ENCODE results near the gene IQCH. TPM values are rescaled to one million over a fixed set of nuclear protein-coding genes. Genes with fewer than 3 reads are reported as not detected.
A peak's percentile ranks its signal among the peaks of the same experiment; 100 is the strongest.

The IQCH gene
- polyA plus RNA-seq, 1 donor: 0.97 TPM

DNA sequence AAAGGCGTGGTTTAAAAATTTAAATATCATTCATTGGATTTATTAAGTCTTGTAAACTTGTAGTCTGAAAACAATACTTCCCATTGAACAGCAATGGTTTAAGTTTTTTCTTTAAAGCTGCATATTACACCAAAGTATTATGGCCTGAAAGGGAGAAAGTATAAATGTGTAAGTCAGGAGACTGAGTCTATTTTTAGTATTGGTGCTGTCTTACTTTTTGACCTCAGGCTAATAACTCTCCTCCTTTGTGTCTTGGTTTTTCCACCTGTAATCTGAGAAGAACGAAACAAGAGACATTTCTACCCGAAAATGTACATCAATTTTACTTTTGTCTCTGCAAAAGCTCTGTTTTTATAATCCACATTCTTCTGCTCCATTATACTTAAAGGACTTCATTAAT lies 273.9 kb downstream of the IQCH start:
- 93% methylated on average over 2 of the region's 3 CpGs for WGBS (ENCODE audit: insufficient coverage, low lambda C conversion rate)

DNA sequence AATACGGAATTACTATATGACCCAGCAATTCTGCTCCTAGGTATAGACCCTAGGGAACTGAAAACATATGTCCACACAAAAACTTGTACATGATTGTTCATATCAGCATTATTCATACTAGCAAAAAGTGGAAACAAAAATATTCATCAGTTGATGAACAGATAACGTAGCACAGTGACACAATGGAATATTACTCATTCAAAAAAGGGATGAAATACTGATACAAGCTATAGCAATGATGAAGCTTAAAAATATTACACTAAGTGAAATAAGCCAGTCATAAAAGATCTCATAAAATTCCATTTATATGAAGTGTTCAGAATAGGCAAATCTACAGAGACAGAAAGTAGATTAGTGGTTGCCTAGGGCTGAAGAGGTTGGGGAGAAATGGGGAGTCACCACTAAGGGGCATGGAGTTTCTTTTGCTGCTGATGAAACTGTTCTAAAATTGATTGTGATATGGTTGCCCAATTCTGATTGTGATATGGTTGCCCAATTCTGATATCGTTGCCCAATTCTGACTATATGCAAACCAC lies 276.9 kb downstream of the IQCH start:
- 100% methylated on average over 1 of the region's 3 CpGs for WGBS (ENCODE audit: insufficient coverage, low lambda C conversion rate)
- no peak overlapping the region for H3K4me3 ChIP-seq (ENCODE audit: low read length)

More for the DNA sequence above, 273.9 kb downstream of the IQCH start:
- Histone ChIP-seq H3K27ac (ENCODE audit: low read length) (no peak overlapping the region), H3K4me3 (ENCODE audit: low read length) (no peak overlapping the region), H3K4me1 (ENCODE audit: control insufficient read depth, insufficient read depth, low read length) (no peaks in the 10 kb centered on the region), H3K36me3 (ENCODE audit: control insufficient read depth, insufficient read depth, low read length) (no peaks in the 10 kb centered on the region), H3K27me3 (ENCODE audit: control insufficient read depth, insufficient read depth, low read length) (no peaks in the 10 kb centered on the region), H3K9me3 (ENCODE audit: control insufficient read depth, low read depth, low read length) (no peaks in the 10 kb centered on the region)
- DNase-seq: no peak

DNA sequence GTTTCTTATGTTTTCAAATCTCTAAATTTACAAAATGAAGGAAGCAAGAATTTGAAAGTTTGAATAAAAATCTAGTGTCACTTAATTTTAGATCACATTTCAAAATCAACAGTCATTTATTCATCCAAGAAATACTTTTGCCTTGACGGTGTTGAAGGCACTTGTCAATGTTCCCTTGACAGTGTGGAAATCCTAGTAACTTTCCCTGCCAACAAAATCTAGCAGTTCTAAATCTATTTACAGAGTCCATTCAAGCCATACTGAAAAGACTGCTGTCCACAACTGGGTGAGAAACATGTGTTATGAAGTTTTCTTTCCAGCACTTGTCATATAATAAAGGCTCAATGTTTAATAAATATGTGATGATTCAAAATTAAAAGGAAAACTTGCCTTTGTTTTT lies 279.3 kb downstream of the IQCH start:
- Histone ChIP-seq H3K27me3 (ENCODE audit: control insufficient read depth, insufficient read depth, low read length) (no peaks in the 10 kb centered on the region), H3K4me1 (ENCODE audit: control insufficient read depth, insufficient read depth, low read length) (no peaks in the 10 kb centered on the region), H3K4me3 (ENCODE audit: low read length) (no peak overlapping the region), H3K36me3 (ENCODE audit: control insufficient read depth, insufficient read depth, low read length) (no peaks in the 10 kb centered on the region), H3K27ac (ENCODE audit: low read length) (no peak overlapping the region), H3K9me3 (ENCODE audit: control insufficient read depth, low read depth, low read length) (no peaks in the 10 kb centered on the region)
- DNase-seq: no peak
- no CpG with 5 or more reads among the region's 1 CpG for WGBS (ENCODE audit: insufficient coverage, low lambda C conversion rate)

More for the DNA sequence above, 276.9 kb downstream of the IQCH start:
- no peaks in the 10 kb centered on the region for H3K4me1 ChIP-seq (ENCODE audit: control insufficient read depth, insufficient read depth, low read length)
- no peaks in the 10 kb centered on the region for H3K36me3 ChIP-seq (ENCODE audit: control insufficient read depth, insufficient read depth, low read length)
- H3K27ac ChIP-seq (ENCODE audit: low read length): no peak overlapping the region
- no peaks in the 10 kb centered on the region for H3K9me3 ChIP-seq (ENCODE audit: control insufficient read depth, low read depth, low read length)
- no peaks in the 10 kb centered on the region for H3K27me3 ChIP-seq (ENCODE audit: control insufficient read depth, insufficient read depth, low read length)
- no peak for DNase-seq

DNA sequence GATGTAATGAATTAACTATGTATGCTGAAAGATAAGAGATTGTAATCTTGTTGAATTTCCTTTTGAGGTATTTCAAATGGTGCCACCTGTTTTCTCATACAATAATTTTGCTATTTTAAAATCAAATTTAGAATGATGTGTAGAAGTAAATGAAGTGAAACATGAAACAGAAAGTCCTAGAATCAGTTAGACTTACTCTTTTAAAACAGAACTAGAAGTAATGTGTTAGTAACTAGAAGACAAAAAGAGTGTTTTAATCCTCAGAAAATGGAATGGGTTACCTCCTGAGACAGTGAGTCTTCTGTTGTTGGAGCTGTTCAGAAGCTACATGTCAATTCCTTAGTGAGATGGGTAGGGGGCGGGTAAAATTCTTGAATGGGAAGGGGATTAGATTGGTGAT lies 279.8 kb downstream of the IQCH start:
- H3K9me3 ChIP-seq (ENCODE audit: control insufficient read depth, low read depth, low read length): no peaks in the 10 kb centered on the region
- WGBS (ENCODE audit: insufficient coverage, low lambda C conversion rate): no CpG with 5 or more reads among the region's 1 CpG
- DNase-seq: no peak
- no peaks in the 10 kb centered on the region for H3K36me3 ChIP-seq (ENCODE audit: control insufficient read depth, insufficient read depth, low read length)
- no peaks in the 10 kb centered on the region for H3K27me3 ChIP-seq (ENCODE audit: control insufficient read depth, insufficient read depth, low read length)
- no peak overlapping the region for H3K27ac ChIP-seq (ENCODE audit: low read length)
- no peak overlapping the region for H3K4me3 ChIP-seq (ENCODE audit: low read length)
- H3K4me1 ChIP-seq (ENCODE audit: control insufficient read depth, insufficient read depth, low read length): no peaks in the 10 kb centered on the region

DNA sequence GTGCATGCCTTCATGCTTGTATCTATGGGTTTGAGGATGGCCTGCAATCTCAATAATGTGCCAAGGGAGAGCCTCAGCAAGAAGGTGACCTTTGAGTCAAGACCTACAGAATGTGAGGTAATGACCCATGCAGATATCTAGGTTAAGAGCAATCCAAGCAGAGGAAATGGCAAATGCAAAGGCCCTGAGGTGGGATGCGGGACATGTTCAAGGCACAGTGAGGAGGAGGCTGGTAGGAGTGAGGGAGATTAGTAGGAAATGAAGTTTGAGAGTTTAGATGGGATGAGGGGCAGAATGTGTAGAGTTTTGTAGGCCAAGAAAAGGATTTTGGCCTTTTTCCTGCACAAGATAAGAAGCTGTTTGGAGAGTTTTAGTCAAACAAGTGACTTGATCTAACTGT lies 283.2 kb downstream of the IQCH start:
- no peaks in the 10 kb centered on the region for H3K4me1 ChIP-seq (ENCODE audit: control insufficient read depth, insufficient read depth, low read length)
- no peaks in the 10 kb centered on the region for H3K9me3 ChIP-seq (ENCODE audit: control insufficient read depth, low read depth, low read length)
- H3K27ac ChIP-seq (ENCODE audit: low read length): no peak overlapping the region
- no peak overlapping the region for H3K4me3 ChIP-seq (ENCODE audit: low read length)
- no peak for DNase-seq
- H3K36me3 ChIP-seq (ENCODE audit: control insufficient read depth, insufficient read depth, low read length): no peaks in the 10 kb centered on the region
- WGBS (ENCODE audit: insufficient coverage, low lambda C conversion rate): no CpG with 5 or more reads among the region's 1 CpG
- no peaks in the 10 kb centered on the region for H3K27me3 ChIP-seq (ENCODE audit: control insufficient read depth, insufficient read depth, low read length)

DNA sequence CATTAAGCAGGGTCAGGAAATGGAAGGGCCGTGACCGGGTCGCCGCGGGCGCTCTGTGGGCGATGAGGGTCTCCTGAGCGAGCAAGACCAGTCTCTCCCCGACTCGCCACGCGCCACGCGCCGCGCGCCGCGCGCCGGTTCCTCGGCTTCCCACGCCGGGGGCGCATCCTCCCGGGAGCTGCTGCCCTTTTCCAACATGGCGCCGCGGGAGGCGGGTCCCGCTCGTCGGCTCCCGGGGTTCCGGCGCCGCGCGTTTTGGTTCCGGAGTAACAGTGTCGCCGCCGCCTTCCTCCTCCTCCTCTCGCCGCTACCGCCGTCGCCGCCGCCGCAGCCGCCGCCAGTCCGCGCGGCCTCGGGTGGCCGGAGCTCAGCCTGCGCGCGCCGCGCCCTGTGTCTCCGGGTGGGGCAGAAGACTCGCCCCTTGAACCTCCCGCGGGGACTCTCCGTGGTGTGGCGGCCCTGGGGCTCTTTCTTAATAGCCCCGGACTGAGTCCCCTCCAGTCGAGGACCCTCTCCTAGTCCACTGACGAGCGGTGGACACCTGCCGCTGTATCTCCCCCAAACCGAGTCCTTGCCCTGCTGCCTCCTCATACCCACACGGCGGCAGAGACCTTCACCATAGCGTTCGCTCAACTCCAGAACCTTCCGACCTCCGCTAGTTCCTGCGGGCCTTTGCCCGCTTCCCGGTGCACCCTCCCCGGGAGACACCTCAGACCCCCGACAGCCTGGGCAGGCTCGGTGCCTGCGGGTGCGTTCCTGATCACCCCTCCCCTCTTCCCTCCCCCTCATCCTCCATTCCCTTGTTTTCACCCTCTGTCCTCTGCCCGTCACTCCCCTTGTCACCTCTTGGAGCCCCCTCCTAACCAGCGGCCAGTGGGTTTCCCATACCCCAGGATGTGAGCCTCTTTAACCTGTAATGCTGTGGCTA lies 288.1 kb downstream of the IQCH start, which contains the start of gene MAP2K5:
Gene MAP2K5, plus strand, starts transcription at position 284 of the 928 bp plus-strand sequence. Its CDS starts 633 bp downstream, at position 917.
- no peaks in the 10 kb centered on the region for H3K27me3 ChIP-seq (ENCODE audit: control insufficient read depth, insufficient read depth, low read length)
- H3K4me3 ChIP-seq (ENCODE audit: low read length): peak within 1 kb of the TSS; percentile 93
- H3K9me3 ChIP-seq (ENCODE audit: control insufficient read depth, low read depth, low read length): no peaks in the 10 kb centered on the region
- peak within 1 kb of the TSS; percentile 91 for H3K27ac ChIP-seq (ENCODE audit: low read length)
- DNase-seq: peak; percentile 67 to 88
- WGBS (ENCODE audit: insufficient coverage, low lambda C conversion rate): 0% methylated on average over 2 of the region's 91 CpGs
- H3K4me1 ChIP-seq (ENCODE audit: control insufficient read depth, insufficient read depth, low read length): peaks cover 12% of the 10 kb centered on the region
- peaks cover 5% of the 10 kb centered on the region for H3K36me3 ChIP-seq (ENCODE audit: control insufficient read depth, insufficient read depth, low read length)

DNA sequence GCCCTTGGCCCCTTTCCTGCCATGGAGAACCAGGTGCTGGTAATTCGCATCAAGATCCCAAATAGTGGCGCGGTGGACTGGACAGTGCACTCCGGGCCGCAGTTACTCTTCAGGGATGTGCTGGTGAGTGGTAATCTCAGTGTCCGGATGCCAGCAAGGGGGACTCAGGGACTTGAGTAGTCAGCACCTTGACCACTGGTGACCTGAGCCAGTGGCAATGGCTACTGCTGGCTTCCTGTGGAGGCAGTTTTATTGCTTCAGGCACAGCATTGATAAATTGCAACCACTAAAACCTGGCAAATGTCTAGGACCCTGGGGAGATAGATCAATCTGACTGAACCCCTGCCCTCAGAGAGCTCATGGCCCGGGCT lies 288.7 kb downstream of the IQCH start:
- peak in 1 of 2 donors; percentile 3 for DNase-seq
- H3K27me3 ChIP-seq (ENCODE audit: control insufficient read depth, insufficient read depth, low read length): no peaks in the 10 kb centered on the region
- H3K9me3 ChIP-seq (ENCODE audit: control insufficient read depth, low read depth, low read length): no peaks in the 10 kb centered on the region
- peaks cover 5% of the 10 kb centered on the region for H3K36me3 ChIP-seq (ENCODE audit: control insufficient read depth, insufficient read depth, low read length)
- peaks cover 12% of the 10 kb centered on the region for H3K4me1 ChIP-seq (ENCODE audit: control insufficient read depth, insufficient read depth, low read length)
- peak overlapping the region; percentile 93 for H3K4me3 ChIP-seq (ENCODE audit: low read length)
- no CpG with 5 or more reads among the region's 7 CpGs for WGBS (ENCODE audit: insufficient coverage, low lambda C conversion rate)
- H3K27ac ChIP-seq (ENCODE audit: low read length): peak overlapping the region; percentile 91

DNA sequence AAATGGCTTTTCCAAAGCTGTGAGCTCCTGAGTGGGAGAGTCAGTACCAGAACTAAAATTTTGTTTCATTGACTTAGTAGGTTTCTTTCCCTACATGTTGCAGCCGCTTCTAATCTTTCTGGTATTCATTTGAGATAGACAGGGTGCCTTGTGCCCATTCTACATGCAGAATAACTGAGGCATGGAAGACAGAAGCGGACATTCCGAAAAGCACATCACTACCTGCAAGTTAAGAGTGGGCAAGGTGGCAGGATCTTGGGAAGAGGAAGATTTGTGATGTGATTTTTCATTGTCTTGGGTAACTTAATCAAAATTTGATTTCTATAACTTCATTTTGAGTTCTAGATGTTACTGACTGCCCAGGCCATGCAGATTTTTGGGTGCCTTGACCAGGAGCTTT lies 289.9 kb downstream of the IQCH start:
- Histone ChIP-seq H3K4me1 (ENCODE audit: control insufficient read depth, insufficient read depth, low read length) (peaks cover 12% of the 10 kb centered on the region), H3K36me3 (ENCODE audit: control insufficient read depth, insufficient read depth, low read length) (peaks cover 5% of the 10 kb centered on the region), H3K4me3 (ENCODE audit: low read length) (no peak overlapping the region), H3K27me3 (ENCODE audit: control insufficient read depth, insufficient read depth, low read length) (no peaks in the 10 kb centered on the region), H3K9me3 (ENCODE audit: control insufficient read depth, low read depth, low read length) (no peaks in the 10 kb centered on the region), H3K27ac (ENCODE audit: low read length) (no peak overlapping the region)
- DNase-seq: no peak
- WGBS (ENCODE audit: insufficient coverage, low lambda C conversion rate): 100% methylated on average over 1 of the region's 3 CpGs

DNA sequence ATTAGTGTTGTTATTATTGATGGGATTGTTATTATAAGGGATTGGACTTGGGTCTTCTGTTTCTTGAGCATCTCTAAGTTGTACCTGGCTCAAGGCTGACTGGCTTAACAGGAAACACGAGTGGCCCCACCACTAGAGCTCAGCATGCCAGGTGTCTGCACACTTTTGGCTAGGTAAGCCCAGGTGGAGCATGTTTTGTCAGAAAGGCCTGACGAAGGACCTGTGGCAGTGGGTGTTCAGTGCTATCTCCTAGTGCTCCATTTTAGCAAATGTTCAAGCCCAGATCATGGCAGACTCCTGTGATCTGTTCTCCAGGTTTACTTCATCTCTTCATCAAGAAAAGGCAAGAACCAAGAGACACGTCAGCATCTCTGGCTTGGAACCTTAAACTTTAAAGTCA lies 291.3 kb downstream of the IQCH start:
- no CpG with 5 or more reads among the region's 3 CpGs for WGBS (ENCODE audit: insufficient coverage, low lambda C conversion rate)
- Histone ChIP-seq H3K36me3 (ENCODE audit: control insufficient read depth, insufficient read depth, low read length) (peaks cover 7% of the 10 kb centered on the region), H3K27me3 (ENCODE audit: control insufficient read depth, insufficient read depth, low read length) (no peaks in the 10 kb centered on the region), H3K27ac (ENCODE audit: low read length) (no peak overlapping the region), H3K4me1 (ENCODE audit: control insufficient read depth, insufficient read depth, low read length) (peaks cover 12% of the 10 kb centered on the region), H3K4me3 (ENCODE audit: low read length) (no peak overlapping the region), H3K9me3 (ENCODE audit: control insufficient read depth, low read depth, low read length) (no peaks in the 10 kb centered on the region)
- no peak for DNase-seq

DNA sequence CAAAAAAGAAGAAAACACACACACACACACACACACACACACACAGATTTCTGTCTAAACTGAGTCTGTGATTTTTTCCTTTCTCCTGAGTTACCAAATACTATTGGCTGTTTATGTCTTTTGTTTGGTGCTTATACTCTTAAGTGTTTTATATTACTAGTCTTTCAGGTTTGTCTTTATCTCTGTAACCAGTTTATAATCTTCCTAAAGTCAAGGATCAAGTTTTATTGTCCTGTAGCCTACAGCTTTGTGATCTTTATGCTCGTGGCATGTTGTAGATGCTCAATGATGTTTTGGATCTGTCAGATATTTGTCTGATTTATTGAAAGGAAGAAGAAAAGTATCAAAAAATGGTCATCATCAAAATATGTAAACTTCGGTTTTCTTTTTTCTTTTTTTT lies 292.5 kb downstream of the IQCH start:
- WGBS (ENCODE audit: insufficient coverage, low lambda C conversion rate): 40% methylated on average over 1 of the region's 2 CpGs
- no peak for DNase-seq
- Histone ChIP-seq H3K4me1 (ENCODE audit: control insufficient read depth, insufficient read depth, low read length) (peaks cover 12% of the 10 kb centered on the region), H3K27me3 (ENCODE audit: control insufficient read depth, insufficient read depth, low read length) (no peaks in the 10 kb centered on the region), H3K27ac (ENCODE audit: low read length) (no peak overlapping the region), H3K36me3 (ENCODE audit: control insufficient read depth, insufficient read depth, low read length) (peaks cover 12% of the 10 kb centered on the region), H3K9me3 (ENCODE audit: control insufficient read depth, low read depth, low read length) (no peaks in the 10 kb centered on the region), H3K4me3 (ENCODE audit: low read length) (no peak overlapping the region)
